Measurements from ENCODE around the gene C10orf71.

C10orf71 gene

DNA sequence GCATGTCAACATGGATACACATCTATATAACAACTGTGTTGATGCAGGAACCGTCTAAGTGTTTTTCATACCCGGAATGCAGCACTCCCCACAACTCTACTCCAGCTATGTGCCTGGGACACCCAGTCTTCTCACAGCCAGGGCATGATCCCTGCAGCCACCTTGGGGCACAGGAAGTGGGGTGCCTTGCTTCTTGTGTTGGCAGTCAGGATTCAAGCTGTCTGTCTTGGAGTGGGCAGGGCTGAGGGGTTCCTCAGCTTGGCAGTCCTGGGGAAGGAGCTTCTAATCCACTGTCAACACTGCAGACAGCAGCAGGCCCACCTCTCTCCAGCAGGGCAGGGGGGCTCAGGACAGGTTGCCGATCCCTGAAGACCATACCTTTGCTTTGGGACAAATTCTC, 55.6 kb downstream of the C10orf71 start:
- TF ChIP-seq, protein P1, sequence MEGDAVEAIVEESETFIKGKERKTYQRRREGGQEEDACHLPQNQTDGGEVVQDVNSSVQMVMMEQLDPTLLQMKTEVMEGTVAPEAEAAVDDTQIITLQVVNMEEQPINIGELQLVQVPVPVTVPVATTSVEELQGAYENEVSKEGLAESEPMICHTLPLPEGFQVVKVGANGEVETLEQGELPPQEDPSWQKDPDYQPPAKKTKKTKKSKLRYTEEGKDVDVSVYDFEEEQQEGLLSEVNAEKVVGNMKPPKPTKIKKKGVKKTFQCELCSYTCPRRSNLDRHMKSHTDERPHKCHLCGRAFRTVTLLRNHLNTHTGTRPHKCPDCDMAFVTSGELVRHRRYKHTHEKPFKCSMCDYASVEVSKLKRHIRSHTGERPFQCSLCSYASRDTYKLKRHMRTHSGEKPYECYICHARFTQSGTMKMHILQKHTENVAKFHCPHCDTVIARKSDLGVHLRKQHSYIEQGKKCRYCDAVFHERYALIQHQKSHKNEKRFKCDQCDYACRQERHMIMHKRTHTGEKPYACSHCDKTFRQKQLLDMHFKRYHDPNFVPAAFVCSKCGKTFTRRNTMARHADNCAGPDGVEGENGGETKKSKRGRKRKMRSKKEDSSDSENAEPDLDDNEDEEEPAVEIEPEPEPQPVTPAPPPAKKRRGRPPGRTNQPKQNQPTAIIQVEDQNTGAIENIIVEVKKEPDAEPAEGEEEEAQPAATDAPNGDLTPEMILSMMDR (IDR thresholded peaks at IDR 0.05; ENCODE audit: insufficient read depth, low read depth, low read length, missing control alignments): no peak
- DNase-seq (ENCODE audit: low read depth): no peak
- H3K4me3 ChIP-seq (ENCODE audit: low read length): no peak overlapping the region

DNA sequence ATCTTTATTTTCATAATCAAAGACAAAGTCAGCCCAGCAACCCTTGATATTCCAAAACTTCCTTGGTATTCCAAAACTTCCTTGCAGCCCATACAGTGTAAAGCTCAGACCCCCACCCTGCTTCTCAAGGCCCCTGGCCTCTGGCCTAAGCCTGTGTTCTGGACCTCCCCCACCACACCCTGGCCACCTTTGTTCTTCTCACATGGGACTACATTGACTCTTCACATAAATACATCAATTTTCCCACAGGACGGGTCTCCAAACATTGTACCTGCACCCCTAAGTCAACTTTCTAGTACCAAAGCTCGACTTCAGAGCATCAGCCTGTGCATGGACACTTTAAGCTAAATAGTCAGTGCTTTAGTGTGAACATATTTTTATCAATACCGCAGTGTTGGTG, 56.3 kb downstream of the C10orf71 start:
- H3K4me3 ChIP-seq (ENCODE audit: low read length): no peak overlapping the region
- TF ChIP-seq, protein P1 (IDR thresholded peaks at IDR 0.05; ENCODE audit: insufficient read depth, low read depth, low read length, missing control alignments): no peak
- DNase-seq (ENCODE audit: low read depth): no peak

DNA sequence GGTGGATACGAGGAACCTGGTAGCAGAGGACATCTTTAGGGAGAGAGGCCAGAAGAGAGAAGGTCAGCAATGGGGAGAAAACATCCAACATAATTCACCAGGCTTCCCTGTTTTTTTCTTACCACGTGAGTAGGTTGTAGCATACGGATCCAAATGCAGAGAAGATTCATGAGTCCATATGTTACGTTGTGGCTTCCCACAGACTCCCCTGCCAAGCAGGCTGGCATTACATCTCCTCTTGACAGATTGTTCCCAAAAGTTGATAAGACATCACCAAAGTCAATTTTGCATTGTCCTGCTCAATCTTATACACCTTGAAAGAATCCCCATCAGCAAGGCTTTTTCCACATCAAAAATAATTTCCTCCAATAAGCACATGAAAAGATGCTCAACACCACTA, 57.2 kb downstream of the C10orf71 start:
- no peak overlapping the region for H3K4me3 ChIP-seq (ENCODE audit: low read length)
- TF ChIP-seq, protein P1 (IDR thresholded peaks at IDR 0.05; ENCODE audit: insufficient read depth, low read depth, low read length, missing control alignments): no peak
- DNase-seq (ENCODE audit: low read depth): no peak

DNA sequence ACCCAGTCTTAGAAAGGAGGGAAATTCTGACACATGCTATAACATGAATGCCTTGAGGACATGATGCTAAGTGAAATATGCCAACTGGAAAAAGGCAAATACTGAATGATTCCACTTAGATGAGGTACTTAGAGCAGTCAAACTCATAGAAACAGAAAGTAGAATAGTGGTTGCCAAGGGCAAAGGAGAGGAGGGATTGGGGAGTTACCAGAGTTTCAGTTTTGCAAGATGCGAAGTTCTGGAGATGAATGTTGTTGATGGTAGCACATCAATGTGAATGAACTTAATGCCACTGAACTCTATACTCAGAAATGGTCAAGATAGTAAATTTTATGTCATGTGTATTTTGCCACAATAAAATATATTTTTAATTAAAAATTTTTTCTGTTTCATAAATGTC, 58.0 kb downstream of the C10orf71 start:
- TF ChIP-seq, protein P1 (IDR thresholded peaks at IDR 0.05; ENCODE audit: insufficient read depth, low read depth, low read length, missing control alignments): no peak

GRCh38 chr10:49357910-49358309, 58.9 kb downstream of the C10orf71 start:
- TF ChIP-seq, protein P1 (IDR thresholded peaks at IDR 0.05; ENCODE audit: insufficient read depth, low read depth, low read length, missing control alignments): no peak
- DNase-seq (ENCODE audit: low read depth): no peak
- H3K4me3 ChIP-seq (ENCODE audit: low read length): no peak overlapping the region

More for the DNA sequence above, 58.0 kb downstream of the C10orf71 start:
- H3K4me3 ChIP-seq (ENCODE audit: low read length): no peak overlapping the region
- no peak for DNase-seq (ENCODE audit: low read depth)

GRCh38 chr10:49359349-49360270, 60.6 kb downstream of the C10orf71 start:
- H3K4me3 ChIP-seq (ENCODE audit: low read length): no peak overlapping the region
- no peak for DNase-seq (ENCODE audit: low read depth)
- TF ChIP-seq, protein P1 (IDR thresholded peaks at IDR 0.05; ENCODE audit: insufficient read depth, low read depth, low read length, missing control alignments): no peak
